GM12878 (cell line): ENCODE data around the gene SLX4IP. TPM values are rescaled to one million over a fixed set of nuclear protein-coding genes. Genes with fewer than 3 reads are reported as not detected.
"Not testable (repeated sequence)": the region's sequence is repeated elsewhere in the genome, so short reads cannot be mapped to it uniquely, and the experiment has no call there.

Experiments used
- ATAC-seq: fragments of 200-7000 bp; cut with Tn5 transposase; 3 replicates; pipeline ENCODE4 v1.9.1; 2020; ENCODE audit warnings: mild to moderate bottlenecking, moderate library complexity
- BruUV-seq: library from RNA; stranded (reverse); fragments of 400-500 nt; replicated peaks from 2 replicates; lab custom pipeline; 2021; lab: Mats Ljungman, UMichigan
- CTCF ChIA-PET: fragments of 300-600 bp; sonication (Branson Sonifier 250); formaldehyde crosslinking; extraction: SDS; loops from one replicate; lab custom pipeline; 2021; ENCODE audit warnings: inconsistent platforms; lab: Yijun Ruan, JAX
- POLR2A ChIA-PET: fragments of 350-600 bp; formaldehyde crosslinking; extraction: SDS; loops from one replicate; lab custom pipeline; 2021; ENCODE audit warnings: inconsistent platforms; lab: Charles Lee
- RAD21 ChIA-PET: fragments of 300-600 bp; sonication (Branson Sonifier 250); formaldehyde crosslinking; loops from one replicate; lab custom pipeline; 2023; ENCODE audit warnings: antibody characterized with exemption; ENCODE audit not compliant: unreplicated experiment; lab: Charles Lee
- SMC1A ChIA-PET: fragments of 300-600 bp; sonication (Branson Sonifier 250); formaldehyde crosslinking; loops from one replicate; lab custom pipeline; 2023; ENCODE audit not compliant: unreplicated experiment, uncharacterized antibody; lab: Charles Lee
- DNase-seq: peaks from one replicate; pipeline ENCODE4 v3.0.0-alpha.2; 2011; ENCODE audit warnings: low read depth, low spot score
- FAIRE-seq: peaks from 3 replicates; lab custom pipeline; 2011; peaks lifted over from hg19 to GRCh38; lab: Jason Lieb, UNC
- H2AFZ ChIP-seq: 2 replicates; pipeline ENCODE4 v1.6.0; 2011; ENCODE audit warnings: low read depth, low read length, control low read depth; ENCODE audit not compliant: control insufficient read depth
- H3K27ac ChIP-seq: 2 replicates; pipeline ENCODE4 v1.5.1; 2011; ENCODE audit warnings: control low read depth; ENCODE audit not compliant: control insufficient read depth, insufficient read depth
- H3K27me3 ChIP-seq, 2 experiments: replicated peaks in 1 of 2; 2 replicates each; pipeline versions ENCODE4 v1.6.0 to v1.6.1; 2011; ENCODE audit warnings: low read length in 1 of 2; ENCODE audit not compliant: control insufficient read depth in 2 of 2, insufficient read depth in 2 of 2
- H3K36me3 ChIP-seq, 2 experiments: 2 replicates each; pipeline ENCODE4 v1.5.1; 2011; ENCODE audit warnings: low read length in 1 of 2; ENCODE audit not compliant: control insufficient read depth in 2 of 2, insufficient read depth in 2 of 2
- H3K4me1 ChIP-seq: 2 replicates; pipeline ENCODE4 v1.6.1; 2011; ENCODE audit warnings: mild to moderate bottlenecking, low read length, moderate library complexity, mixed read lengths; ENCODE audit not compliant: control insufficient read depth, insufficient read depth
- H3K4me2 ChIP-seq: 2 replicates; pipeline ENCODE4 v1.6.0; 2011; ENCODE audit warnings: control low read depth; ENCODE audit not compliant: control insufficient read depth, insufficient read depth
- H3K4me3 ChIP-seq: fragments of 200-600 bp; sonication (generic); 2 replicates; pipeline ENCODE4 v1.5.1; 2016
- H3K79me2 ChIP-seq: 2 replicates; pipeline ENCODE4 v1.6.0; 2011; ENCODE audit warnings: low read length; ENCODE audit not compliant: control insufficient read depth, insufficient read depth
- H3K9ac ChIP-seq: 2 replicates; pipeline ENCODE4 v1.8.0; 2011; ENCODE audit warnings: low read length, control low read depth, mixed read lengths; ENCODE audit not compliant: control insufficient read depth, insufficient read depth
- H3K9me3 ChIP-seq: replicated peaks from 3 replicates; pipeline ENCODE4 v1.5.1; 2011; ENCODE audit warnings: mild to moderate bottlenecking, low read length; ENCODE audit not compliant: control insufficient read depth, insufficient read depth
- H4K20me1 ChIP-seq: 2 replicates; pipeline ENCODE4 v1.6.0; 2011; ENCODE audit not compliant: control insufficient read depth, insufficient read depth
- BMI1 ChIP-seq: fragments of 450-650 bp; IDR thresholded peaks from 2 replicates; pipeline ENCODE4 v1.6.1; 2016; ENCODE audit warnings: mild to moderate bottlenecking, moderate library complexity, borderline replicate concordance
- POLR2AphosphoS2 ChIP-seq: IDR thresholded peaks from 2 replicates; pipeline ENCODE4 v1.6.1; 2011; ENCODE audit warnings: low read depth, mild to moderate bottlenecking, low read length, improper control_type of control experiment, moderate library complexity
- TCF3 ChIP-seq: IDR thresholded peaks from 2 replicates; pipeline ENCODE4 v1.6.1; 2012; ENCODE audit warnings: low read depth, mild to moderate bottlenecking, low read length, borderline replicate concordance; ENCODE audit not compliant: insufficient read depth
- ZBTB40 ChIP-seq: fragments of 450-650 bp; IDR thresholded peaks from 2 replicates; pipeline ENCODE4 v1.6.1; 2016; ENCODE audit warnings: mild to moderate bottlenecking, moderate library complexity, borderline replicate concordance
- ZNF24 ChIP-seq: fragments of 450-650 bp; IDR thresholded peaks from 2 replicates; pipeline ENCODE4 v1.6.1; 2017; ENCODE audit warnings: antibody characterized with exemption, mild to moderate bottlenecking
- WGBS: methylation state at CpG from one replicate; pipeline ENCODE4 v1.1.6; 2016; ENCODE audit warnings: low lambda C conversion rate; ENCODE audit not compliant: insufficient replicate concordance, insufficient coverage; ENCODE audit errors: missing lambda C conversion rate; 5-methylcytosine and 5-hydroxymethylcytosine counted together
- in situ Hi-C: fragments of 300-500 bp; cut with MboI; formaldehyde crosslinking; loops from 9 replicates; pipeline ENCODE4 v1.14.3; 2018; ENCODE audit warnings: mixed read lengths
- intact Hi-C: fragments of 100-400 bp; cut with micrococcal nuclease; formaldehyde crosslinking; loops from one replicate; pipeline ENCODE4 v1.14.2; 2022; ENCODE audit not compliant: unreplicated experiment
- polyA plus RNA-seq, 11 experiments: library from polyadenylated mRNA; depleted of rRNA in 4 of 11; unstranded in 6 of 11; stranded (reverse) in 5 of 11; fragments of >200 nt; fragmentation: Nextera tagmentation in 4 of 11; fragmentation: Illumina TruSeq in 1 of 11; extraction: Ambion mirVana in 4 of 11; extraction: Trizol in 1 of 11; gene quantifications; 1 replicate in 1 of 11; 2 replicates in 10 of 11; pipeline versions ENCODE4 v1.2.1 to v1.2.3, GENCODE V29; 2011 to 2016; ENCODE audit warnings: inconsistent platforms in 2 of 11, missing spikeins in 2 of 11, low read depth in 1 of 11
- total RNA-seq, 4 experiments: library from RNA; depleted of rRNA in 3 of 4; stranded (reverse); fragments of >200 nt in 3 of 4; fragmentation: Illumina TruSeq in 1 of 4; extraction: Trizol in 1 of 4; gene quantifications; 2 replicates each; pipeline versions ENCODE4 v1.2.1 to v1.2.3, GENCODE V29; 2013 to 2021

Gene SLX4IP
- total and polyA plus RNA-seq, 10 of the 15 experiments (the other 5 are each of a cell fraction or from before 2014, with no cell fraction given): 2.2 to 11.0 (median 6.3) TPM

- intact Hi-C loops (loop anchor here (10.0 kb wide), 1 partner anchor 320 kb away; no protein-coding TSS in a partner anchor), in situ Hi-C loops (no loop called here)
- Histone ChIP-seq H2AFZ (no peak overlapping the region), H3K9ac (no peak overlapping the region), H3K36me3 (peaks cover 2 to 13% of the 10 kb centered on the region in 2 experiments), H3K4me2 (no peak overlapping the region), H3K4me1 (peaks cover 8% of the 10 kb centered on the region), H3K27ac (no peak overlapping the region), H3K4me3 (no peak overlapping the region), H3K27me3 (no peaks in the 10 kb centered on the region), H4K20me1 (no peaks in the 10 kb centered on the region), H3K9me3 (no peaks in the 10 kb centered on the region), H3K79me2 (no peaks in the 10 kb centered on the region)
- WGBS: 82% methylated on average over 3 of the region's 3 CpGs
- ATAC-seq (no peak), FAIRE-seq (no peak), DNase-seq (no peak)
- no TSS peak for BruUV-seq
- CTCF ChIA-PET: interaction anchor here (0.8 to 5.8 kb wide), 7 partner anchors 11 to 437 kb away, joined by 3 to 63 read pairs (median 5); no protein-coding TSS in a partner anchor
- SMC1A ChIA-PET: interaction anchor here (1.8 to 4.1 kb wide), 4 partner anchors 11 to 99 kb away, joined by 4 to 43 read pairs (median 12); no protein-coding TSS in a partner anchor
- RAD21 ChIA-PET: interaction anchor here (1.4 kb wide), 1 partner anchor 98 kb away, joined by 4 read pairs; no protein-coding TSS in a partner anchor
- TF ChIP-seq BMI1 (peak; percentile 73; the same call in 1 of the 2 replicates), POLR2AphosphoS2 (no peak), ZNF24 (no peak), ZBTB40 (no peak), TCF3 (no peak)
- POLR2A ChIA-PET: no interaction called here
Measured at GRCh38 chr20:10415013-10415650, 20.0 kb upstream of the SLX4IP start.

- H3K9ac ChIP-seq, H3K27me3 ChIP-seq, H3K9me3 ChIP-seq, BruUV-seq, H3K4me3 ChIP-seq, H2AFZ ChIP-seq, H4K20me1 ChIP-seq, H3K79me2 ChIP-seq, FAIRE-seq, H3K27ac ChIP-seq, in situ Hi-C loops, DNase-seq, ATAC-seq, POLR2A ChIA-PET, H3K4me1 ChIP-seq, H3K4me2 ChIP-seq: not testable (repeated sequence)
- H3K36me3 ChIP-seq: peaks cover 2 to 13% of the 10 kb centered on the region in 2 experiments
- 97% methylated on average over 2 of the region's 2 CpGs for WGBS
- intact Hi-C loops: loop anchor here (10.0 kb wide), 1 partner anchor 322 kb away; no protein-coding TSS in a partner anchor
- ChIA-PET CTCF (interaction anchor here (1.1 to 4.0 kb wide), 4 partner anchors 8 to 440 kb away, joined by 3 to 22 read pairs (median 4); no protein-coding TSS in a partner anchor), RAD21 (interaction anchor here (1.1 kb wide), 1 partner anchor 10 kb away, joined by 5 read pairs; no protein-coding TSS in a partner anchor), SMC1A (interaction anchor here (0.9 to 2.1 kb wide), 3 partner anchors 9 to 35 kb away, joined by 3 to 7 read pairs (median 3); no protein-coding TSS in a partner anchor)
Measured at GRCh38 chr20:10417218-10417617, 17.9 kb upstream of the SLX4IP start.
